Hepatocyte (in vitro differentiated cells): ENCODE data around the gene EIF2D.

Source experiments
- CTCF ChIP-seq: fragments of 200-600 bp; sonication (generic); IDR thresholded peaks from 2 replicates; pipeline ENCODE4 v1.5.1; 2016; ENCODE audit warnings: antibody characterized with exemption, mild to moderate bottlenecking; ENCODE audit not compliant: poor library complexity
- EZH2 ChIP-seq: fragments of 200-600 bp; sonication (generic); IDR thresholded peaks from 2 replicates; pipeline ENCODE4 v1.6.1; 2016; ENCODE audit warnings: antibody characterized with exemption, mild to moderate bottlenecking, borderline replicate concordance

- no peak for TF ChIP-seq CTCF
- TF ChIP-seq EZH2: no peak
Measured at GRCh38 chr1:206588492-206588891, 23.8 kb downstream of the EIF2D start.
